Measurements from ENCODE around the gene TRAF4.

Gene TRAF4

DNA sequence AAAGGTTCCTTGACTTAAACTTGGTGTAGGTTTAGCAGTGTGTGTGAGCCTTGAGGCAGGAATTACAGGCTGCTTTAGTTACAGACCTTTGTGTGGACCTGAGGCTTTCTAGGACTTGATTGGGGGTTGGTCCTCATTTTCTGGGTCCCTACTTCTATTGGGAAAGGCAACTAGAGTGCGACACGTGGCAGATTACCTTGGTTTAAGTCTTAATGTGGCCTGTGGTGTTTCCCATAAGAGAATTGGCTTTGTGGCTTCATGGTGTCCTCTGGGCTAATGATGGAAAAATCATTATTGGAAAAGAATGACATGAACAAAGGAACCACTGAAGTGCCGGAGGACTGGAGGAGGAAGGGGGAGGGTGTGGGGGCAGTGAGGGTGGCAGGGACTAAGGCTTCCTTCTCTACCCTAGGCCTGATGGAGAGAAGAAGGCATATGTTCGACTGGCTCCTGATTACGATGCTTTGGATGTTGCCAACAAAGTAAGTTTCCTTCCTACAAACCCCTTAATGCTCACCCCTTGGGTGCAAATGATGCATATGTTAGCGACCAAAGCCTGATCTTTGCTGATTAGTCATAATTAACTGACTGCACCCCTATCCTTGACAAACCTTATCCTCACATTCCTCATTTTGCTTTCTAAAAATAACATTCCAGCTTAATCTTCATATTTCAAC is 20.5 kb upstream of the TRAF4 start:
- no peak for TF ChIP-seq ZFX (IDR thresholded peaks at IDR 0.05)
- TF ChIP-seq, protein P1, sequence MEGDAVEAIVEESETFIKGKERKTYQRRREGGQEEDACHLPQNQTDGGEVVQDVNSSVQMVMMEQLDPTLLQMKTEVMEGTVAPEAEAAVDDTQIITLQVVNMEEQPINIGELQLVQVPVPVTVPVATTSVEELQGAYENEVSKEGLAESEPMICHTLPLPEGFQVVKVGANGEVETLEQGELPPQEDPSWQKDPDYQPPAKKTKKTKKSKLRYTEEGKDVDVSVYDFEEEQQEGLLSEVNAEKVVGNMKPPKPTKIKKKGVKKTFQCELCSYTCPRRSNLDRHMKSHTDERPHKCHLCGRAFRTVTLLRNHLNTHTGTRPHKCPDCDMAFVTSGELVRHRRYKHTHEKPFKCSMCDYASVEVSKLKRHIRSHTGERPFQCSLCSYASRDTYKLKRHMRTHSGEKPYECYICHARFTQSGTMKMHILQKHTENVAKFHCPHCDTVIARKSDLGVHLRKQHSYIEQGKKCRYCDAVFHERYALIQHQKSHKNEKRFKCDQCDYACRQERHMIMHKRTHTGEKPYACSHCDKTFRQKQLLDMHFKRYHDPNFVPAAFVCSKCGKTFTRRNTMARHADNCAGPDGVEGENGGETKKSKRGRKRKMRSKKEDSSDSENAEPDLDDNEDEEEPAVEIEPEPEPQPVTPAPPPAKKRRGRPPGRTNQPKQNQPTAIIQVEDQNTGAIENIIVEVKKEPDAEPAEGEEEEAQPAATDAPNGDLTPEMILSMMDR (conservative IDR thresholded peaks at IDR 0.05) = no peak
- H3K27ac ChIP-seq = peak overlapping the region; percentile 98

DNA sequence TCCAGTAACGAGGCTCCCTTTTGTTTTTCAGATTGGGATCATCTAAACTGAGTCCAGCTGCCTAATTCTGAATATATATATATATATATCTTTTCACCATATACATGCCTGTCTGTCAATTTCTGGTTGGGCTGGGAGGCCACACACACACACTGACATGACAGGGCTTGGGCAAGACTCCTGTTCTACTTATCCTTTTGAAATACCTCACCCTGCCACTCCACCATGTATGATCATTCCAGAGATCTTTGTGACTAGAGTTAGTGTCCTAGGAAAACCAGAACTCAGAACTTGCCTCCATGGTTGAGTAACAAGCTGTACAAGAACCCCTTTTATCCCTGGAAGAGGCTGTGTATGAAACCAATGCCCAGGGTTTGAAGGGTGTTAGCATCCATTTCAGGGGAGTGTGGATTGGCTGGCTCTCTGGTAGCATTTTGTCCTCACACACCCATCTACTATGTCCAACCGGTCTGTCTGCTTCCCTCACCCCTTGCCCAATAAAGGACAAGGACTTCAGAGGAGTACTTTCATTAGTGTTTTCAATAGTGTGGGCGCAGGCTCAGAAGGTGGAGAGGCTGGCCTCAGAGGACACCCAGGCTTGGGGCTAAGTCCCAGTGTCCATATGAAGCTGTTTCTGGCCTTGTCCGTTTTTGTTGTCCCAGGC is 19.8 kb upstream of the TRAF4 start:
- peak overlapping the region; percentile 97 for H3K27ac ChIP-seq

DNA sequence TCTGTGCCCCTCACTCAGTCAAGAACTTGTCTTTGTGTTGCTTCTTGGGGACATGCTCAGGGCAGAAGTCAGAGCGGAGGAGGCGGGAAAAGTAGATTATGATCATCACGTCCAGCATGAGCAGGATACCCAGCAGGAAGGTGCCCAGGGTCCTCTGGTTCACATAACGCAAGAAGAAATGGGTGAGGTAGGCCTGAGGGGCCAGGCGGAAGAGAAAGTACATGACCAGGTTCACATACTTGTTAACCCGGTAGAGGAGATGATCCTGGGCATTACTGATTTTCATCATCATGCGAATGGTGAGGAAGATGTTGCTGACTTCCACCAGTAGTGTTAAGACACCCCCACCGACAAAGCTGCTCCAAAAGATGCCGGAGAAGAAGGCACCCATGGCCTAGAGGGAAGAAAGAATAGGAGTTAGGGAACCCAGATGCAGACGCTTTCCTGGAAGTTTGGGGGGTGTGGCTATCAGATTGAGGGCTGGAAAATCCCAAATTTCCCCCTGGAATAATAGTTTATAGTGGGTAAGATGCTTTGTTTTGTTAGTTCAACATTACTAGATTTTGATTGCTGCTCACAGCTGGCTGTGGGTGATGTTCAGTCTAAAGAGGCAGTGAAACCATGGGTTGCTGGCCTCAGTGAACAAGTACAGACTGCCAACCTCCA is 19.2 kb upstream of the TRAF4 start:
- peak overlapping the region; percentile 97 for H3K27ac ChIP-seq
- TF ChIP-seq ZFX (IDR thresholded peaks at IDR 0.05) = no peak
- TF ChIP-seq, protein P1 (conservative IDR thresholded peaks at IDR 0.05) = no peak

DNA sequence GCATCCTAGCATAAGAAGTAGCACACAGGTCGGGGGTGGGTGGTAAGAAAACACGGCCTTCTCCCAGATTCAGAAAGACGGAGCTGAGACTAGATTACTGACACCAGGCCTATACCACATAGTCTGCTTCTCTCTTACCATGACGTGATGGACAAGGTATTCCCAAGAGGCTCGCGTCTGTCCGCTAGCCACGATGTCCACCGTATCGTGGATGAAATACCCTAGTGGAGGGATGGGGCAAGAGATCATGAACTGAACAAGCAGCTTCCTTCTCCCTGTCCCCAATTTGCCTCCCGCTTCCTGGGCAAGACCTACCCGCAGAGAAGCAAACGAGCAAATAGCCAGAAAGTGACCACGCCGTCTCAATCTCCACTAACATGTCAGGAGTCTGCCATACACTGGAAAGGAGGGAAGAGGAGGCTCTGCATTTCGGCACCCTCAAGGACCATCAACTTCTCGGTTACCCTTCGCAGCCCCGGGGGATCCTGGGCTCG is 18.6 kb upstream of the TRAF4 start:
- H3K27ac ChIP-seq = peak overlapping the region; percentile 97
- TF ChIP-seq, protein P1 (conservative IDR thresholded peaks at IDR 0.05) = no peak; the same call in 1 of the 2 replicates
- TF ChIP-seq ZFX (IDR thresholded peaks at IDR 0.05) = no peak

DNA sequence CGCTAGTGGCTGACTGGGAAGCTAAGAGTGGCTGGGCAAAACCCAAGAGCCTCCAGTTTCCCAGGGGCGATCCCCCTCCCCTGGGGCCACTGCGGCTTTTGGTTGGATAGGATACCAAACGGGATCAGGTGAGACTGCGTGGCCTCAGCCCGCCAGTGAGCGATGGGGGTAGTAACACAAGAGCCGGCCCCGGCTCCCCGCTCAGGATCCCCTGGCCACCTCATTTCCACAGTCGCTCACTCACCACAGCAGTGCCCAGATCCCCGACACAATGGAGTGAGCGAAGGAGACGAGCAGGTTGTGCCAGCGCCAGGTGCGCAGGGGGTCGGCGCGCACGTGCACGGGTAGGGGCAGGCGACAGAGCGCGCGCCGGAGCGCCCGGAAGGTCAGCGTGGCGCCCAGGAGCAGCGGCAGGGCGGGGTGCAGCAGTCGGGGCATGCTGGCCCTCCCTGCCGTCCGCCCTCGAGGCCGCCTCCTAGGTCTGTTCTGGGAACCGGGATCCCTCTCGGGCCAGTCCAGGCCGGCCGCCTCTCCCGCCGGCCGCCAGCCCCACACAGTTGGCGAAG is 18.1 kb upstream of the TRAF4 start:
- H3K27ac ChIP-seq = peak overlapping the region; percentile 97
- peak; percentile 56; the same call in 1 of the 2 replicates for TF ChIP-seq ZFX (IDR thresholded peaks at IDR 0.05)
- TF ChIP-seq, protein P1 (conservative IDR thresholded peaks at IDR 0.05) = no peak

DNA sequence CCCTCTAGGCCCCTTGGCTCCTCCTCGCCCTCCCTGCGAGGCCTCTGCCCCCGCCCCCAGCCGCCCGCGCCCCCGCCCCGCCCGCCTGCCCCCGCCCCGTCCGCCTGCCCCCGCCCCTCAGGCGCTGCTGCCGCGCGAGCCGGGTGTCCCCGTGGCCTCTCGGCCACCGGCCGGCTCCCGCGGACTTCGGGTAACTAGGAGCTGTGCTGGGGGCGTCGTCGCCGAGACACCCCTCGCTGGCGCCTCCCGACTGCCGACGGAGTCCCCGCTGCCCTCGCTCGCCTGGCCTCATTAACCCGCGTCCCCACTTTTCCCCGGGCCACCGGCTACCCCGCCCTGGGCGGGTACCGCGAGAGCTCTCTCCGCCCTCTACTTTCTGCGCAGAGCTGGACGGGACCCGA is 17.6 kb upstream of the TRAF4 start, which contains the start of gene TLCD1:
TSS of gene TLCD1 (minus strand) at position 8 of the 401 bp plus-strand sequence. CDS start 136 bp downstream, outside the sequence.
- peak within 1 kb of the TSS; percentile 97 for H3K27ac ChIP-seq
- no peak for TF ChIP-seq ZFX (IDR thresholded peaks at IDR 0.05)
- TF ChIP-seq, protein P1 (conservative IDR thresholded peaks at IDR 0.05) = no peak

DNA sequence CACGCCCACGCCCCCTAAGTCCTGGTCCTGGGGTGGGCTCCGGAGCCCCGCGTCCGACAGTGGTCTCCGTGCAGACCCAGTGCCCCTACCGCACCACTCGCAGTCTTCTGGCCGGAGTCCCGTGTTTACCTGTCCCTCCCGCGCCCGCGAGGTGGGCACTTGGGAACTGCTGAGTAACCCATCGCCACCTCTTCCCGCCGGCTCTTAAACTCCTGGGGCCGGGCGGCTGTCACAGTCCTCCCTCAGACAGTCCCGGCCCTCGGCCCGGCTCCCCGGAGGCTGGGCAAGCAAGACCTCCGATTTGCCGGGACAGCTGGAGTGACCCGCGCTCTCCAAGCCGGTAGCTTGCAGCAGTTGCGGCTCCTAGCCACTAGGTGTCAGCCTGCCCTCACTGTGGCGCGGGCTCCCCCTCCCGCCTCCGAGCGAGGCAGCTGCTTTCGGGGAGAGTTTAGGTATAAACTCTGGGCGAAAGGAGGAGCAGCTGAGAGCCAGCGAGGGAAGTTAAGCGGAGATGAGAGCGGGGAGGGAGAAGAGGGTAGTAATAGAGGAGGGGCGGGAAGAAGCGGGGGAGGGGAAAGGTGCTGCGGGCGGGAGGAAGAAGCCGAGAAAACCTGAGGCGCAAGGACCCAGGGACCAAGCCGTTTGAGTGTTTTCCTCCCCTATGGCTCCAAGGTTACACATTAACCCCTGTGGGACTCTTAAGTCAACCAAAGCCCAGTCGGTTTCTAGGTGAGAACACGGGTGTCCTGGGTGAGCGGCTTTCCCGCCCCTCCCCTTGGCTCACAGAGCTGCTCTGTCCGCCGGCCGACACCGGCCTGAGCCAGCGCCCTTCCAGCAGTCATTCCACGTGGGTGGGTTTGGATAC is 17.0 kb upstream of the TRAF4 start:
- TF ChIP-seq, protein P1 (conservative IDR thresholded peaks at IDR 0.05) = peak; percentile 100
- no peak for TF ChIP-seq ZFX (IDR thresholded peaks at IDR 0.05)
- peak overlapping the region; percentile 97 for H3K27ac ChIP-seq
